ENCODE measurements around the gene OTUD7B.
"Not testable (repeated sequence)": the region's sequence is repeated elsewhere in the genome, so short reads cannot be mapped to it uniquely, and the experiment has no call there.

OTUD7B gene

DNA sequence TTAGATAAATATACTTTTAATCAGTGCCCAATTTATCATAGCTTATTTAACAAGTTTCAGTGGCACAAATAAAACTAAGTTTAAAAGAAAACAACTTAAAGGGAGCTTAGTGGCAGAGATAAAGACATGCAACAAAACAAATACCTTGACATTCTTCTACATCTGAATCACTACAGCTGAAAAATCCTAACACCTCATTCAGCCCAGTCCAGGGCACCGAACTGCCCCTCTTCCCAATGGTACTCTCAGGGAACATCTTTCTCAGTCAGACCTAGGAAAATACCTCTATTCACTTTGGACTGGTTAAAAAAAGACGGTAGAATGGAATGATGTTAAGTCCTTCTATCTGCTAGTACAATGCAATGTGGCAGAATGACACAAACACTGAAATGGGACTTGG, 8.3 kb downstream of the OTUD7B start:
- DNase-seq: no peak

DNA sequence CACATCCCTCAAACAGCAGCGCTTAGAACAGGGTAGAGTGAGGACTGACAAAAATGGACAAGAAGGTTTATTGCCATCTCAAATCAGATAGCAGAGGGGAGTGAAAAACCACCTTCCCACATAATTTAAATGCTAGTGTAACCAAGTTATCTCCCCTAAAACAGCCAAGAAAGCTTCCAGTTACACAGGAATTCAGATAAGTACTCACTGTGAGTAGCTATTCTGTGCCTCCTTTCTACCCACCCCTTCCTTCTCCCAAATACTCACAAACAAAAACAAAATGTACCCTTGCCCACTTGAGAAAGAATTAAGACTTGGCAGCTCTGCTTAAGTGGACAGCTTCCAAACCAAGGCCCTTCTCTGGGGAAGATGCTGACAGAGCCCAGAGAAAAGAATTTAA, 9.1 kb downstream of the OTUD7B start:
- no peak for DNase-seq

DNA sequence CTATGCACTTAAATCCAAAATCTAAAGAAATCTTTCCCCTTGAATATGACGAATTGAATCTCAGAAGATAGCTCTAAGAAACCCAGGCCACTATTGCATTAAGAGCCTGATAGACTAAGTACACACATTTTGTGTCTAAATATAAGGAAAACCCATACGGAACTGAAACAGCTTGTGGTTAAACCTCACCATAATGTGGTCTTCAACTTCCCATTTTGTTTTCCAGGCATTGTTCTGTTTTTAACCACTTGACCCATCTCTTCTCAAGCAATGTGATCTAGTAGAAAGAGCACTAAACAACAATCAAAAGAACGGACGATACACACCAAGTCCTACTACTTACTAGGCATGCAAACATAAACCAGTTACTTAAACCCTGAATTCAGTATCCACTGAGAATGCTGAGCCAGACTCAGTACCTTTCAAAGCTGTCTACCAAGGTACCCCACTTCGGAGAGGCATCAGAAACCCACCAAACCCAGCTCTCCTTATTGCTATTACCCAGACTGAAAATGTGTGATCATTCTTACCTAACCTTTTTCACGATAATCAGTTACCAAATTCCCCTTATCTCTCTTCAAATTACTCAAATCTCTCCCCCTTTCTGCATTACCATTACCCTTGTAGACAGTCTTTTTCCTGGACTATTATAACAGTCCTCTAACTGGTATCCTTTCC, 12.8 kb downstream of the OTUD7B start:
- peak; percentile 22 for DNase-seq

DNA sequence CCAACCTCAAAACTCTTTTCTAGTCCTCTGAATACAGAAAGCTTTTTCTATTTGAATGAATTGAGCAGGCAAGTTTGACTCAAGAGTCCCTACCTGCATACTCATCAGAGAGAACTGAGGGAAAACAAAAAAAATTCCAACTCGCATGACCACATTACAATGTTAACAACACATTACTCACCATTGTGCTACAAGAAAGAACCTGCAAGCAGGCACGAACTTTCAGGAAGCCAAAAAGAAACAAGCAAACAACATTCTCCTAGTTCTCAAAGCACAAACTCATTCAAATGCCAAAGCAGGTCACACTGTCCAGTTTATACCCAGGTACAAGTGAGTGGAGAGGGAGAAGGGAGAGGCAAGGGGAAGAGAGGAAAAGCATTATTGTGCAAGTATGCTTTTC, 14.6 kb downstream of the OTUD7B start:
- DNase-seq: no peak

DNA sequence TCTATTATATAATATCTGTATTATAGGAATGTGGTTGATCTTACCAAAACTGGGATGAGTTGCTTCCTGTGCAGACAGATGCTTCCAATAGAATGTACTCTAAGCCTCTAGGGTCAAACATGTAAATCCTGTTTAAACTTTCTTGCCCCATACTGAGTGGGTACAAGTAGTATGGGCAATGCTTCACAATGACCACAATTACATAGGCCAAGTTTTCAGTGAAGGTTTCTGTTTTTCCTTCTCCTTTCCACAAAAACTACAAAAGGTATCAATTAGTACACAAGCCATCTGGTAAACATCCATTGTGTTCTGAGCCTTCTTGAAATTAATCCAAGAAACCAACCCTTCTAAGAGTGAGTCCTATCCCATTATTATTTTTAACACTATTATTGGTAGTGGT, 16.8 kb downstream of the OTUD7B start:
- DNase-seq: no peak

DNA sequence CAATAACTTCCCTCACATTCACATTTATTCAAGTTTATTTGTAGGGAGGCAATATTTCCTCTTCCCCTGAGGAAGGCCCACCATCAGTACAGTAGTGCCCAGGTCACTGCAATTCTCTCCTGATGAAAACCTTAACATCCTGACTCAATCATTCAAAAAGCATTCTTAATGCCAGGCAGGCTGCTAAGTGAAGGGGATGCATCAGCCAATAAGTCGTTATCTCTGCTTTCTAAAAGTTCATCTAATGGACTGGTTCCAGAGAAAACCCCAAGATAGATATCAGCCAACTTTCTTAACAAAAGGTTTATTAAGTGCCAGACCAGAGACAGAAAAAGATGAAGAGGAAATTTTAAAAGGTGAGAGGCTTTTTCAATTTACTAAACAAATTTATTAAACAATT, 17.3 kb downstream of the OTUD7B start:
- no peak for DNase-seq

DNA sequence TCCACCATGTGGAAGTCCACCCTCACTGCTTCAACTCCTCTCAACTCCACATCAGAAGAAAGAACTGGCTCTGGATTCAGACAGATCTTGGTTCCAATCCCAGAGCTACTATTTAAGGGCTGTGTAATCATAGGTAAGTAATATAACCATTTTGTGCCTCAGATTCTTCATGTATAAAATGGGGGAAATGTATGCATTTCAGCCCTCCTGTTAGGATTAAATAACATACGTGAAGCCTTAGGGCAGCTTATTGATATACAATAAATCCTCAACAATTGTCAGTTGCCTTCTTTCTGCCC, 23.3 kb downstream of the OTUD7B start:
- DNase-seq: no peak

DNA sequence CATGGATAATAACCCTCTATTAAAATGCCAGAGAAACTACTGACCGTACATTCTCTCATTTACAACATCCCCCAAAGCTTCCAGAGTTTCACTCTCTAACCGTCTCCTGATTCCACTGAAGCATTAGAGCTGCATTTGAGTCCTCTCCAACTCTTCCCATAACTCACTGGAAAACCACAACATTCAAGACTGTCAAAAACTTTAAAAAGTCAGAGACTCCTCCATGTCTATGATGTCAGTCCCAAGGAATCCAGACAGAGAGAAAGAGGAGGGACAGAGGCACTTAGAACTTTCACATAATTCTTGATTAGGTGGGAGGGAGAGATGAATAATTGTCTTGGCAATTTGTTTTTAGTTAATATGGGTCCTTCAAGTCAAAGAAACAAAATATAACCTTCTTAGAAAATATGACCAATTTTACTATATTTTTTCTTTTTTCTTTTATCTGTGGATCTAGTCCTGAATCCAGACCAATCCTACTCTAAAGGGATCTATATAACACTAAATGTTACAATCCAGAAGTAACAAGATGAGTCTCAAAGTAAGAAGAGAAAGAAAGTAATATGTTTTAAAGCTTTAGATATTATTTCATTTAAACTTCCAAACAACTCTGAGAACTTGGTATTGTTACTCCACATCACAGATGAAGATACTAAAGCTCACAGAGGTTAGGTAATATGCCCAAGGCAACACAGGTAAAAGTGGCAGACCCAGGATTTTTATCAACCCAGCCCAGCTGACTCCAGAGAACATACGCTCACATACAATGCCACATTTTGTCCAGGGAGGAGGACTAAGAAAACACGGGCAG, 23.8 kb downstream of the OTUD7B start:
- no peak for DNase-seq

DNA sequence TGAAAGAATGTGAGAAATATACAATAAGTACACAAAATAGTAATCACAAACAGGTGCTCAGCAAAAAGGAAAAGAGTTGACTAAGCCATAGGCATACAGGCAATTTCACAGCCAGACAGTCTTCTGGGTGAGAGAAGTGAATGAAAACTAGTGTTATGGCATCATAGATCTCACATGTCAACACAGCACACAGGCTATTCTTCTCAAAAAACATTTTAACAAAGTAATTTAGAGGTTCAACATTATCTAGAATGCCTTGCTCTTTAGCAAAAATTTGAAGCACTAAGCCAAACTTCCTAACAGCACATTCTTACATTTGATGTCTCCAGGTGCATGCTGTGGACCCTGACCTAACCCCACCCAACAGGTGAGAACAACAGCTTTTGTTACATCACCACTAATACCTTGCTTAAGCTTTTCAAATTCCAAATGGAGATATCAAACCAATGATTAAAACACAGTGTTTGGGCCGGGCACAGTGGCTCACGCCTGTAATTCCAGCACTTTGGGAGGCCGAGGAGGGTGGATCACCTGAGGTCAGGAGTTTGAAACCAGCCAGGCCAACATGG, 30.5 kb downstream of the OTUD7B start:
- no peak for DNase-seq

DNA sequence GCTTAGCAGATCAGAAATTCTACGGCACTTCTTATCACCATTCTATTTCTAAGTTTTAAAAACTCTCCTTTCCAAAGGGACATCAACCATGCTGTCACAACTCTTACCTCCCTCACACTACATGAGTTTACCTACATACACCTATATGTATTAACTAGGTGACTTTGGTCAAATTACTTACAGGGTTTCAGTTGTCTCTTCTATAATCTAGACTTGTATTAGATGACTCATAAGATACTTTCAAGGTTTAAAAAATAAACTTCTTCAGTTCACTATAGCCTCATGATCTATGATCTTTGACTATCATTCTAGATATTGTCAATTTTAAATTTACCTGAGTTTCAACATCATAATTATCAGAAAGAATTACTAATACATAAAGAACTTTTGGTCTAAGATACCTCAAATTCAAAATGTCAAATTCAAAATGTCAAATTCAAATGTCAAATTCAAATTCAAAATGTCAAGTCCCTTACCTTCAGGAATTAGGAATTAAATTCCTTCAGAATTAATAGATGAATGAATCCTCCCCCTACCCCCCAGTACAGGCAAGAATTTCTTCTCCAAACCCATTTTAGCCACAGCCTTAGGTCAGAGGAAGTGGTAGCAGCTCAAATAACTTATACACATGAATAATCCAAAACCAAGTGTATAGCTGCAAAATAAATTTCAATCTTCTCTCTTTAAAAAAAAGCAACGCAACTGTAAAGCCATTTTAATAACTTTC, 31.1 kb downstream of the OTUD7B start:
- no peak for DNase-seq

DNA sequence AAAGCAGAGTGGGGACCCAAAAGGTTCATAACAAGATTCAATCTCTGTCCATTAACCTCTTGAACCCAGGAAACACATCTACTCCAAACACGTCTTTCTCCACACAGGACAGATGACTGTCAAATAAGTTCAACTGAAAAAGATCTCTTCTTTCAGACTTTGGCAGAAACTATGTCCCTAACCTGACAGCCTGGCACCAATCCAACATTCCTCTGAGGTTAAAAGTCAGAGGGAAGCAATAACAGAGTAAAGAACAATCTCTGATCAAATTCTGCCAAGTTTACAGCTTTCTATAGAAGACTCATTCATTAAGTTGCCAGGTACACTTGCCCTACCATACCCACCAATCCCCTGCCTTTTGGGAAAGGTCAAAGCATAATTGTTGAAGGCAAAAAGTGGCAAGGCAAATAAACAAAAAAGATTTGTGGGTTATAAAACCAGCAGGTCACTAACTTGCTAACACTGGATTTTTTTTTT, 31.9 kb downstream of the OTUD7B start:
- DNase-seq: no peak

DNA sequence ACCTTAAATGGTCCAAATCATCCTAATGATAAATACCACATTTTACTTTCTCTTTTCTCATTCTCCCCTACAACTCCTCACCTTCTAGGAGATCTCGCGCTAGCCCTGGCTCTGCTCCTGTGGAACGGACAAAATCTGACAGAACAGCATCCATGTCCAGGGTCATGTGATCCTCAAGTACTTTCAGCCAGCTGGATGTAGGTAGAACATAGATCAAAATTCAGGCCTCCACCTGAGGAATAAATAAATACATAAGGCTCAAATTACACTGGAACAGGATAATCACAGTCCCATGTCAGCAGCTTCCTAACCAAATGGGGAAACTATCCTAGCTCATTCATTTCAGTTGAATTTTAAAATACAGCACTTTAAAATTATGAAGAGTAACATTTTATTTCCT, 33.2 kb downstream of the OTUD7B start:
- no peak for DNase-seq

DNA sequence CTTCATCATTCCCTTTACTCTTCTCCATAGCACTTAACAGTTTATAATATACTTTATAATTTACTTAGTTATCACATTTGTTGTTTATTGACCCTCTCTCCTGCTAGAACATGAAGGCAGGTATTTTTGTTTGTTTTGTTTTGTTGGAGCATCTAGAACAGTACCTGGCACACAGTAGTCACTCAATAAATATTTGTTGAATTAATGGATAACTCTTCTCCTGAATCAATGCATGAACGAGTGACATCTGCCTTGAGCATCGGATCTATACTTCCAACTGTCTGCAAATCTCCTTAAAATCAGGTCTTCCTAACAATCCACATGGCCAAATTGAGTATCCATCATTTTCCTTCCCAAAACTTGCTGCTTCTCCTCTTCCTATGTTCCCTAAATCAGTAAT, 38.0 kb downstream of the OTUD7B start:
- DNase-seq: no peak

DNA sequence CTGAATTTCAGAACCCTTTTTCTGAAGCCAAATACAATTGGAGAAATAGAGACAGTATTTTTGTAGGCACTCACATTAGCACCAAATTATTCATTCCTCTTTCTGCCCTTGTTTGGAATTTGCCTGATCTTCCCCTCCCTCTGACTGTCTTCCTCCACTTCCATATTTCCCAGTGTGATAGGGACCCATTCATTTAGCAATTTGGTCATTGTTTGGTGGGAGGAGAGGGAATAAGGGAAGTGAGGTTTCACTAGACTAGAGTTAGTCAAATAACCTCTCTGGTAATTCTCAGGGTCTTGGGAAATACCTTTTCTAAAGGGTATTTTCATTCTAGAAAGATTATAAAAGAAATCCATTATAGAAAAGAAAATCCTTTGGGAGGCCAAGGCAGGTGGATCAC, 42.9 kb downstream of the OTUD7B start:
- DNase-seq: no peak

DNA sequence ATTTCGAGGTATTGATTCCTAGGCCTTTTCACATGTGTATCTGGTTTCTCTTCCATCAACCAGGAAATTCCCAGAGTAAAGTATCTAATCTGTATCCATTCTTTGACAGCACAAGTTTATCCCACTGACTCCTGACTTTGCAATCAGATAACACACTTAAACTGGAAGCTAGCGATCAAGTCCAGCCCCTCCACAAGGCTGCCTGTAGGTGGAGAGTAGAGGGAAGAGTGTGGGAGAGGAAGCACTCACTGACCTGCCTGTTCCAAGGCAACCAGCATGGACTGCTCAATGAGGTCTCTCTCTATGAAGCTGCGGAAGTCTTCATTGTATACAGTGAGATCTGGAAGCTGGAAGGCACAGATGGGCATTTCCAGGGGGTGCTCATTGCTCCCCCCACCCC, 43.5 kb downstream of the OTUD7B start:
- no peak for DNase-seq

DNA sequence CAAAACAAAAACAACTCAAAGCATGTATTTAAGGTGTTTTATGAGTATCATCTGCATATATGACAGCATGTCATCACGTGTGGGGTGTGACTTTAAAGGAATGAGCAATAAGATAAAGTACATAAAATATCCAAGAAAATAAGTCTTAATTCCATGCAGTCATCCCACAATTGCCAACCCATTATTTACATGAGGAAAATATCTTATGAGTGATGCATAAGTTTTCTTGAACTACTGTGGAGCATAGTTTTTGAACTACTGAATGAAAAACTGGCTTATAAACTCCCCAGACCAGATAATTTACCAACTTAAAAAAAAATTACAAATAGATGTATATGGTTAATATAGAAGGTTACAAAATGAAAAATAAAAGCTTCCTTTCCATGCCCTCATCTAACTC, 44.1 kb downstream of the OTUD7B start:
- no peak for DNase-seq

DNA sequence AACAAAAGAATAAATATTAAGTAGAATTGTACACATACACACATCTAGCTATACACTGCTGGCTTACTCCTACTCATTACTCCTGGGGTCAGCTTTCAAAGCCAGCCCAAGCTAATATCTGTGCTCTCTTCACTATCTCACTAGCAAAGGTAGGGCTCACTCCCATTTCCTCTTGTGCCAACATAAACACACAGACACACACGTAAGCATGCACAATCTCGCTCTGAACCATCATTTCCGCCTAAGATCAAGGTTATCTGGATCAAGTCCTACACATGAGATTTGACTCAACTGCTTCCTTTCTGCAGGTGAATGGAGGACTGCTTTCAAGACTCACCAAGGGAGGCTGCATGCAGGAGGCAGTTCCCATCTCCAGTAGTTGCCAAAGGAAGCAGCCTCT, 45.1 kb downstream of the OTUD7B start:
- DNase-seq: no peak

DNA sequence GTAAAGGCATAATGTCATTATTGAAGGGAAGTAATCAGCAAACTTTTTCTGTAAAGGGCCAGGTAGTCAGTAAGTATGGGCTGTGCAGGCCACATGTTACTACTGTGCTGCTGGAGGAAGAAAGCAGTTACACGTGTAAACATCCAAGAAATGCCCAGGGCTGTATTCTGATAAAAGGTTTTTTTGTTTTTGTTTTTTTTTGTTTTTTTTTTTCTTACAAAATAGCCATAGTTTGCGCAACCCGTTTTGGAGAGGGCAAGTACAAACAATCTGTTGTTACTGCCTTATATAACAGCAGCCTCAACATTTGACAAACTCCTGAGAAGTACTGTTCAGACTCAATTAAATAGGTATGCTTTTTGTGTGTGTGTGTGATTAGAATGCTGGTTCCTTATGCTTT, 47.2 kb downstream of the OTUD7B start:
- no peak for DNase-seq

DNA sequence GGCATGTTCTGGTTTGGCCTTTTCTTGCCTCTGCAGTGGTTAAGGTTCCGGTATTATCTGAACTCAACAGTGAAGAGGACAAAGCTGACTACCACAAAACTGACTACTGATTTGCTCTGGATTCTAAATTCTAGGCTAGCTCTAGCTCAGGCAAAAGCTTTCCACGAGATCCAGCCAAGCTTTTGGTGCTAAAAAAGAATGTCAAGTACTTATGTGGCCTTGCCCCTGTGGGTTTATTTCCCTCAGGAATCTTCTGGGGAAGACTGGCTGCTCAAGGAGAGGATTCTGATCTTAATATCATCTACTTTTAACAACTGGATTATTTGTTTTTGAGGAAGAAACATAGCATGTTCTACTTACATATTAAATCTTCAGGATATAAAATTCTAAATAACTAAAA, 47.8 kb downstream of the OTUD7B start:
- no peak for DNase-seq

DNA sequence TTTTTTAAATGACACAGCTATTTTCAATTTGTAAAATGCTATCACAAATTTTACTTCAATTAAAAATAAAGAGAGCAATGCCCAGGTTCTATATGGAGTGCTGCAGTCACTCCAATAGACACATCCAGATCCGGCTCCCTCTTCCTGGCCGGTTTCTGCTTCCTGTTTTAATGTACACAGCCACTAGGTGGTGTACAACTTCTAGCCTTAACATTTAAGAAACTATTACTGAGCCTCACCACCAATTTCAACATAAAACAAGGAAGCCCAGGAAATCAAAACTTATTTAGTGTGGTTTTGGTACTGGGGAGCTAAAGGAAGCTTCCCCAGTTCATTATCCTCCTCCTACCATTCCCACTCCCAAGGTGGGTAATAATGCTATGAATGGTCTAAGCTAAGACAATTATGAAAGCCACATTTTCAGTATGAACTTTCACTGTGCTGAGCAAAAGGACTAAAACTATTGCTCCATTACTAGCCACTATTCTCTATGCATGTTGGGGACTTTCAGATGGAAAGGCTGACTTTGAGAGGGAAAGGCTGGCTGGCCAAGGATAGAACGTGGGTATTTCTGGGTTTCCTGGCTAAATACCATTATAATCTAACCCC, 48.4 kb downstream of the OTUD7B start:
- DNase-seq: peak; percentile 64

DNA sequence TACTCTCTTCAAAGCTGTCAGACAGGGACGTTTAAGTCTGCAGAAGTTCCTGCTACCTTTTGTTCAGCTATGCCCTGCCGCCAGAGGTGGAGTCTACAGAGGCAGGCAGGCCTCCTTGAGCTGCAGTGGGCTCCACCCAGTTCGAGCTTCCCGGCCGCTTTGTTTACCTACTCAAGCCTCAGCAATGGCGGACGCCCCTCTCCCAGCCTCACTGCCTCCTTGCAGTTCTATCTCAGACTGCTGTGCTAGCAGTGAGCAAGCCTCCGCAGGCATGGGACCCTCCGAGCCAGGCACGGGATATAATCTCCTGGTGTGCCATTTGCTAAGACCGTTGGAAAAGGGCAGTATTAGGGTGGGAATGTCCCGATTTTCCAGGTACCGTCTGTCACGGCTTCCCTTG, 53.0 kb downstream of the OTUD7B start:
- not testable (repeated sequence) for DNase-seq

DNA sequence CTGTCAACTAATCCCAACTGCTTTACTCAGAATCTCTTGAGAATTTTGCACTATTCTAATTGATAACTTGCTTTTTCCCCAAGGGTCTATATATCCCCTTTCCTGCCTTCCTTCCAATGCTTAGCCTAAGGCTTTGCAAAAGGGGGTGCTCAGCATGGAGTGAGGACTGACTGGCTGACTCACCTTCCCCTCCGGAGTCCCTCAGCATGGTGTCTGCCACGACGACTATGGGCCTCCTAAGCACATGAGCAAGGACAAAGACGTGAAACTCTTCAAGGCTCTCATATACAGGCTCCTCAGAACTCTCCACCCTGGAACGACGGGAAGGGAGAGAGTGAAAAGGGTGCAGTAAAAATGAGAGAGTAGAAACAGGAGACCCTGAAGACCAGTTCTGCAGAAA, 60.6 kb downstream of the OTUD7B start:
- DNase-seq: no peak

DNA sequence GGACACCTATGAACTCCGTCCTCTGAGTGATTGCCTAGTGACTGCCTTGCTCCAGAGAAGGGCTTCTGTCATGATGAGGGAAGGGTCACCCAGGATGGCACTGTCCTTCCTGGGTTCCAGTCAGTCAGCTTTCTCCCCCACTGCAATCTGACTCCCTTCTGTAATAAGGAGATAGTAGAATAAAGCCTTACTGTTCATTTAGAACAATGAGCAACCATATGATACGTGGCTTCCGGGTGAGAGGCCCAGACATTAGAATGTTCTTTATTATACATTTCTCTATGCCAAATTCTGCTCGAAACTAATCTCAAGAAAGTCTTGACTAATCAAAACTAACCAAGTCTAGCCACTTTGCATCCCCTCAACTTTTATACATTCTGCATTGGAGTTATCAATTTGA, 65.3 kb downstream of the OTUD7B start:
- DNase-seq: no peak
